ENCODE measurements around the gene HOXB2. TPM values are rescaled to one million over a fixed set of nuclear protein-coding genes. Genes with fewer than 3 reads are reported as not detected.

Gene HOXB2
- total and polyA plus RNA-seq, 2 experiments from 2014 or later, result not detected

- TF ChIP-seq JUNB (IDR thresholded peaks at IDR 0.05; ENCODE audit: unreplicated experiment) (no peak), ZNF331 (CRISPR knock-in tag; IDR thresholded peaks at IDR 0.05; ENCODE audit: low read depth) (no peak)
Observed at GRCh38 chr17:48499248-48499647, 45.7 kb downstream of the HOXB2 start (continued).

- peak; percentile 35 for DNase-seq (ENCODE audit: low spot score)
- H3K27me3 ChIP-seq (ENCODE audit: insufficient read depth), result peaks cover 92% of the 10 kb centered on the region
- H3K36me3 ChIP-seq (ENCODE audit: insufficient read depth), result no peaks in the 10 kb centered on the region
- Mint-ChIP-seq H3K27me3 (ENCODE audit: insufficient read depth, low read depth, poor library complexity) (peaks cover 33% of the 10 kb centered on the region), H3K4me1 (peaks cover 14% of the 10 kb centered on the region), H3K4me3 (no peak overlapping the region), H3K9me3 (no peaks in the 10 kb centered on the region), H3K36me3 (ENCODE audit: low read depth) (no peaks in the 10 kb centered on the region), H3K27ac (no peak overlapping the region)
- H3F3A ChIP-seq (replicated peaks; ENCODE audit: low read depth), result no peaks in the 10 kb centered on the region
- H3K27ac ChIP-seq (ENCODE audit: low read depth), result no peak overlapping the region
- H4K20me1 ChIP-seq (replicated peaks; ENCODE audit: insufficient read depth), result 0 out of 2 replicates have a peak, but pooled peaks cover 5% of the 10 kb centered on the region
- H2AFZ ChIP-seq, result no peak overlapping the region
- no peak for ATAC-seq
- 0 out of 2 replicates have a peak, but pooled peaks cover 6% of the 10 kb centered on the region for H3K4me1 ChIP-seq (ENCODE audit: insufficient read depth)
- no peaks in the 10 kb centered on the region for H3K9me2 ChIP-seq (ENCODE audit: insufficient read depth)
- no peak overlapping the region for H3K4me3 ChIP-seq
- no peak overlapping the region for H3K4me2 ChIP-seq
- H3K79me2 ChIP-seq (replicated peaks; ENCODE audit: insufficient read depth), result no peaks in the 10 kb centered on the region
- TF ChIP-seq ZNF331 (CRISPR knock-in tag; IDR thresholded peaks at IDR 0.05; ENCODE audit: low read depth) (no peak), ETS1 (IDR thresholded peaks at IDR 0.05) (no peak), POLR2AphosphoS5 (IDR thresholded peaks at IDR 0.05; ENCODE audit: low read depth) (no peak), ZNF462 (CRISPR knock-in tag; IDR thresholded peaks at IDR 0.05) (no peak), CTCF (conservative IDR thresholded peaks at IDR 0.05; ENCODE audit: low read depth in 2 of 2) (no peak), NANOG (IDR thresholded peaks at IDR 0.05; ENCODE audit: borderline replicate concordance) (no peak), JUNB (IDR thresholded peaks at IDR 0.05; ENCODE audit: unreplicated experiment) (no peak), EZH2 (IDR thresholded peaks at IDR 0.05; ENCODE audit: low read depth, unreplicated experiment) (no peak), ZNF114 (CRISPR knock-in tag; IDR thresholded peaks at IDR 0.05) (no peak)
Observed at GRCh38 chr17:48498164-48498850, 46.6 kb downstream of the HOXB2 start.

Data from GM23338 (cell line).